Vagina (tissue), 2 donors: ENCODE measurements around the gene POU2F1.

Experiments used
- POLR2A ChIP-seq, 2 donors: fragments of 450-650 bp; IDR thresholded peaks; one replicate each; pipeline ENCODE4 v1.6.1; 2017; ENCODE audit warnings: antibody characterized with exemption in 2 of 2, mild to moderate bottlenecking in 2 of 2, moderate library complexity in 2 of 2
- POLR2AphosphoS5 ChIP-seq, 2 donors: sonication (generic); formaldehyde crosslinking; IDR thresholded peaks; one replicate each; pipeline ENCODE4 v1.9.0; 2017; ENCODE audit warnings: antibody characterized with exemption in 2 of 2, mild to moderate bottlenecking in 2 of 2, low read depth in 1 of 2; ENCODE audit not compliant: insufficient read depth in 1 of 2

DNA sequence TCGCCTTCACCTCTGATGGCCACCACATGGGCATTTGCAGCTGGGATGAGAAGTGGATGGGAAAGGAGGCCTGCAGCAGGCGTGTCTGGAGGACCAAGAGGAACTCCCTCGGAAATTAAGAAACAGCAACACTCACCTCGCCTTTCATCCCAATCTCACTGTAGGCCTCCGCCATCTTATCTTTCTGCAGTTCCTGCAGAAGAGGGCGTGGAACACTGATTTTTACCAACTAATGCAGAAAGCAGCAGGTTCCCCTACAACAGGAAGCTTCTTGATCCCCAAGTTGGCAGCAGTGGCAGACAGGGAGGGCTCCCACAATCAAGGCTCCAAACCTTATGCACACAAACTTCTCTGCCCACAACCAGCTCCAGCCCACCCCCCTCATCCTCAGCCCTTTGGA lies 213.2 kb downstream of the POU2F1 start:
- TF ChIP-seq POLR2A (IDR thresholded peaks at IDR 0.05) (no peak), POLR2AphosphoS5 (IDR thresholded peaks at IDR 0.05; ENCODE audit: insufficient read depth in 1 of 2, low read depth in 1 of 2) (no peak)
